ENCODE results near the gene NT5DC1.

DNA sequence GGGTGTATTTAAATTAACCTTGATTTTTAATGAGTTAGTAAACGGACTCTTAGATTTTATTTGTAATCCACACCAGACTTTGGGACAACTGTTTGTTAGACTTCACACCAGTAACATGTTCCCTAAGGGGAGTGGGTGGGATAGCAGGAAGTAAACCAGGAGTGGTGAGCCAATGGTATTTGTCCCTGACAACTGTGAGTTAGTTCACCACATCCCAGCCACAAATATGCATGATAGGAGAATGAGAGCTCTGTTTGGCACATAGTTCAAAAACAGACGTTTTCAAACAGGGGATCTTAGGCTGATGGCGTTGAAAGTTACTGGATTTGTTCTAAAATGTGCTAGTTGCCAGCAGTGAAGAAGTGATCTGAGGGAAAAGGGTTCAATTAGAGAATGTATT is 44.0 kb downstream of the NT5DC1 start:
- TF ChIP-seq, protein P1, sequence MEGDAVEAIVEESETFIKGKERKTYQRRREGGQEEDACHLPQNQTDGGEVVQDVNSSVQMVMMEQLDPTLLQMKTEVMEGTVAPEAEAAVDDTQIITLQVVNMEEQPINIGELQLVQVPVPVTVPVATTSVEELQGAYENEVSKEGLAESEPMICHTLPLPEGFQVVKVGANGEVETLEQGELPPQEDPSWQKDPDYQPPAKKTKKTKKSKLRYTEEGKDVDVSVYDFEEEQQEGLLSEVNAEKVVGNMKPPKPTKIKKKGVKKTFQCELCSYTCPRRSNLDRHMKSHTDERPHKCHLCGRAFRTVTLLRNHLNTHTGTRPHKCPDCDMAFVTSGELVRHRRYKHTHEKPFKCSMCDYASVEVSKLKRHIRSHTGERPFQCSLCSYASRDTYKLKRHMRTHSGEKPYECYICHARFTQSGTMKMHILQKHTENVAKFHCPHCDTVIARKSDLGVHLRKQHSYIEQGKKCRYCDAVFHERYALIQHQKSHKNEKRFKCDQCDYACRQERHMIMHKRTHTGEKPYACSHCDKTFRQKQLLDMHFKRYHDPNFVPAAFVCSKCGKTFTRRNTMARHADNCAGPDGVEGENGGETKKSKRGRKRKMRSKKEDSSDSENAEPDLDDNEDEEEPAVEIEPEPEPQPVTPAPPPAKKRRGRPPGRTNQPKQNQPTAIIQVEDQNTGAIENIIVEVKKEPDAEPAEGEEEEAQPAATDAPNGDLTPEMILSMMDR (conservative IDR thresholded peaks at IDR 0.05 in 1 of 2, IDR thresholded peaks at IDR 0.05 in 1 of 2; ENCODE audit: extremely low read depth in 1 of 2, insufficient read depth in 1 of 2, low read depth in 1 of 2, low read length in 2 of 2): no peak
- no peak for TF ChIP-seq EZH2 (IDR thresholded peaks at IDR 0.05; ENCODE audit: borderline replicate concordance, low read length)

Measured in mammary epithelial cell (primary cell).